ENCODE measurements around the gene LSAMP.
"Not testable (repeated sequence)": the region's sequence is repeated elsewhere in the genome, so short reads cannot be mapped to it uniquely, and the experiment has no call there.

Gene LSAMP

DNA sequence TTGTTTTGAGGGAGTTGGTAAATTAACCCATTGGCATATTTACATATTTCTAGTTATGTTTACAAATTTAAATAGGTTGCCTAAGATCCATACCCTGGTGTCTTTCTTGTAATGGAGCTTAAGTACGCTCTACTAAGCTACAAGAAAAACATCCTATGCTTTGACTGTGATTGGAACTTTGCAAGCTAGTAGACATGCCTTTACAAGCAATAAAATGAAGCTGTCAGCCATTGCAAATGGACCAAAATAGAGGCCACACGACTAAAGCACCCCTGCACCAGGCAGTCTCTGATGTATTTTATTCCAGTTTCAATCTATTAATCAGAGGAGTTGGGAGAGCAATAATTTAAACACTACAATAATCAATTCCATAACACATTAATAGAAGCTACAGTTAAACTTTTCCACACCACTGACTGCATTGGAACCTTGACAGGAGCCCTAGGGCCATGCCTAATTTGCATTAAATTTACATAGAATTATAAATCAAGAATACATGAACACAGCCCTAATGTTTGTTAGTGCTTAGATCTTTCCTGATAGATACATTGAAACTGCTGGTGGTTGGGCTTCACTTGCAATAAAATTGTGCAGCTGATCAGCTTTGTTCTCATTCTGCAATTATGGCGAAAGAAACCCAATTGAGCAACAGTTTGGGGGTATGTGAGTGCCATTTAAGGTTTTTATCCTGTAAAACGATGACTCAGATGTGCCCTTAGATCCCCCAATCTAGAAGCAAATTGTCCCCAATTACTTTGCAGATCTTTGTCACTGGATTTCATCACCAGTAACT, 360.1 kb downstream of the LSAMP start:
- DNase-seq = no peak

DNA sequence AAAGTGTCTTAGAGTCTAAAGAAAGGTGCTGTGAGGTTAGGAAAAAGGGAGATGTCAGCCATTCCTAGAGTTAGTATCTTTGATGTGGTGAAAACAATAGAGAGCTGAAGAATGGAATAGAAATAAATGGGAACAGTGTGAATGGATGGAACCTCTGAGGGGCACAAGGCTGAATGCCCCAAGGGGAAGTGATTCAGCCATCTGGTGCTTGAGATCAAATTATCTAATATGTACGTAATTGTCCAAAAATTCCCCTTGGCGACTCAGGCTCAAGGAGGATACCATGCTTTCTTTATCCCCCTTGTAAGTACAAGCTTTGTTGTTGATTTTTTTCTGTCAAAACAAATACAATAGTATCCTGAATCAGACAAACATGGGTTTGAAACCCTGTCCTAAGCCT, 361.6 kb downstream of the LSAMP start:
- DNase-seq = no peak

DNA sequence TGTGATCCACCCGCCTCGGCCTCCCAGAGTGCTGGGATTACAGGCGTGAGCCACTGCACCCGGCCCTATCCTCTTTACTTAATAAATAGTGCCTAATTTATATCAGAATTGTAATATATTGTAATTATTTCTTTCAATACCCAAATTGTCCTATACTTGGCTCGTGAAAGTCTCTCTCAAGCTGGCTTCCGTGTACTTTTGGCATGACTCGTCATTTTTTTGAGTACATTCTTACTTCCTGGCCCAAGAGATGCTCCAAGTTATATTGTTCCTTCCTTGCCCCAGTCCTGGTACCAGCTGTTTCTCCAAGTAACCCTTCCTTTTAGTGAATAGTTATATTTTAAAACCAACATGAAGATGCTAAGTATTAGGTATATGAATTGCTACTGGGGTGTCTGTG, 366.7 kb downstream of the LSAMP start:
- DNase-seq = no peak

DNA sequence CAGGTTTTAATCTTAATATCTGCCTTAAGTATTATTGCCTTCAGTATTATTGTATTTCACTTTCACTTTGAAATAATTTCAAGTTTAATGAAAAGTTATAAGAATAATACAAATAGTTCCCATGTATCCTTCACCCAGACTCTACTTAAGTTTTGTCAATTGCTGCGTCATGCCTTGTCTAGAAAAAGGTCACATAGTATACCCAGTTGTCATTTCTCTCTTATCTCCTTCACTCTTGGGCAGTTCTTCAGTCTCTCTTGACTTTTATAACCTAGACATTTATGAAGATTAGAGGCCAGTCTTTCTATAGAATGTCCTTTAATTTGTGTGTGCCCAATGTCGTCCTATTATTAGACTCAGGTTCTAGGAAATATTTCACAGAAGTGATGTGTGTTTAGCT, 367.7 kb downstream of the LSAMP start:
- DNase-seq = no peak

DNA sequence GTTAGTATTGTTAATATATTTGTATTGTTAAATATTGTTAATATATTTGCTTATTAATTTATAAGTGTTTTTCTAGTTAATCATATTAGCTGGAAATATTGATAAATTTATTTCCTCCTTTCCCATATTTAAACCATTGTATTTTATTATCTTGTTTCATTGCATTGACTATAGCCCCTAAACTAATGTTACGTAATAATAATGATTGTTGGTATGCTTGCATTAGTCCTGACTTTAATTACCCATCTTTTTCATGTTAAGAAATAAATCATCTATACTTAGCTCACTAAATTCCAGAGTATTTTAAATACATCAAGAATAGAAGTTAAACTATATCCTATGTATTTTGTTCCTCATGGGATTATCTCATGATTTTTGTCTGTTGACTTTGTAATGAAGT, 368.2 kb downstream of the LSAMP start:
- no peak for DNase-seq

DNA sequence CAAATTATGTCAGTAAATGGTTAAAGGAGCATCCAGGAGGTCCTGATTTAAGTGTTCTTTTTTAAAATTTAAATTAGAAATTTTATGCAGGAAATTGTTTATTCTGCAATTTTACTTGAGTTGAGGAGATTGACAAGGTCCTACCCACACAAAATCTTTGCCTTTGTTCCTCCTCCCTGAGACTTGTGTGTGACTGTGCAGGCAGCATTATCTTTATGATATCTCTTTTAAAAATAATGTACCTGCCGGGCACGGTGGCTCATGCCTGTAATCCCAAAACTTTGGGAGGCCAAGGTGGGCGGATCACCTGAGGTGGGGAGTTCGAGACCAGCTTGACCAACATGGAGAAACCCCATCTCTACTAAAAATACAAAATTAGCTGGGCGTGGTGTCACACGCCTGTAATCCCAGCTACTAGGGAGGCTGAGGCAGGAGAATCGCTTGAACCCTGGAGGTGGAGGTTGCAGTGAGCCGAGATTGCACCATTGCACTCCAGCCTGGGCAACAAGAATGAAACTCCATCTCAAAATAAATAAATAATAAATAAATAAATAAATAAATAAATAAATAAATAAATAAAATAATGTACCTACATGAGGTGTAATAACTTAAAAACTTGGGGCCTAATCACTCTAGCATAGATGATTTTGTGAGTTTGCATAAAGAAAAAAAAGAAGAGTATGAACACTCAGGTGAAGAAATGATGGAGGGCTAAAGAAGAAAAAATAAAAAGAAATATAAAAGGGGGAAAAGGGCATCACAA, 374.6 kb downstream of the LSAMP start:
- DNase-seq = not testable (repeated sequence)

DNA sequence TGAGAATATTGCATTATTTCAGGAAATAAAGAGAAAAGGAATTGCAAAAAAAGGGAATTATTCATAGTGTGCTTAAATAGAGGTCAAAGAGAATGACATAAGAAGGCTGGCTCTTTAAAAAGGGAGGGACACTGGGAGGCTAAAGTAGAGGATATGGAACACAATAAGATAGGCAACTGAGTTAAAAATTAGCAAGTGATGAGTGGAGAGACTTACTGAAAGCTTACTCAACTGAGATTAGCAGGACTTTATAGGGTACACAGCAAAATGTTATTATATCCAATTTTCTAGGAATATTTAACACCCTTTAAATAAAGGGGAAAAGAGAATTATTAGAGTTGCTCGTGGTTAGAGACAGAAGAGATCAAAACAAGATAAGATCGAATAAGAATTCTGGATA, 375.2 kb downstream of the LSAMP start:
- DNase-seq = no peak

DNA sequence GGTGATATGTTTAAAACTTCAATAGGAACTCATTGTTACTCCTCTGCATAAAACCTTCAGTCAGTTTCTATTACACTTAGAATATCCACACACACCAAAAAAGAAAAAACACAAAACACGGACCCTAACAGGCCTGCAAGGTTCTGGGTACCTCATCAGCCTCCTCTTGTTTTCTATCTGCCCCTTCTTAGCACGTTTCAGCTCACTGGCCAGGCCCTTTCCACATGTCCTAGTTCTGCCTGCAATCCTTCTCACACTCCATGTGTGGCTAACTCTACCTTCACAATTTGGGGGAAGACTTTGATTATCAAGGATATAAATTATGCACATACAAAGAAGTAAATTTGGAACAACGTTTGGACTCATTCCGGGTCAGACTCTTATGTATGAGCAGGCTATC, 376.3 kb downstream of the LSAMP start:
- DNase-seq = no peak

DNA sequence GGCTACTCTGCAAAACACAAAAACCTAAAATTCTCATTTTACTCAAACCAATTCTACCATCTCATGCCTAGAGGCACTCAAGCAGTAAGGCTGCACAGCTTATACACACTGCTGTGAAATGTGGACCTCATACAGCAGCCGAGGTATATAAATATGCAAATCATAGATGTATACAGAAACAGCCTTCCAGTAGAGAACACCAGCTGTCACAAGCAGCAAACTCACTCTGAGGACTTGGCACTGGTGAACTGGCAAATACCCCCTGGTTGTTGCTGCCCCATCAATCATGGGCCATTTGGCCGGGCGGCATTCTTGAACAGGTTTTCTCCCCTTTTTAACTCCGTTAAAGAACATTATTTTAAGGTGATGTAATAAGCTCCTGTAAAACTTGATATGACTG, 378.0 kb downstream of the LSAMP start:
- no peak for DNase-seq

DNA sequence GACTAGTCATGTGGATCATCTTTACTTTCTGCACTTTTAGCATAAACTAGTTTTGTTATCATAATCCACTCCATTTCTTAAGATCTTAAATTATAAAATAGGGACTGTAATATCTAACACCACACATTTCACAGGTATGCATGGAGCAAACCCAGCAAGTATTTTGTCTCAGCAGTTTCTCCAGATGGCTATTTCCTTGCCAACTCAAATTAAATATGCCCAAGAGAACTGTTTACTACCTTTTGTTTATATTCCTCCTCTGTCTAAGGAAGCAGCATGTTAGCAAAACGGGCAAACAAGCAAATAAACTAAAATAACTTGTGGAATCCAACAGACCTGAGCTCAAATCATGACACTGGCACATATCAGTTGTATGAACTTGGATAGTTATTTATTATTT, 379.8 kb downstream of the LSAMP start:
- DNase-seq = no peak

DNA sequence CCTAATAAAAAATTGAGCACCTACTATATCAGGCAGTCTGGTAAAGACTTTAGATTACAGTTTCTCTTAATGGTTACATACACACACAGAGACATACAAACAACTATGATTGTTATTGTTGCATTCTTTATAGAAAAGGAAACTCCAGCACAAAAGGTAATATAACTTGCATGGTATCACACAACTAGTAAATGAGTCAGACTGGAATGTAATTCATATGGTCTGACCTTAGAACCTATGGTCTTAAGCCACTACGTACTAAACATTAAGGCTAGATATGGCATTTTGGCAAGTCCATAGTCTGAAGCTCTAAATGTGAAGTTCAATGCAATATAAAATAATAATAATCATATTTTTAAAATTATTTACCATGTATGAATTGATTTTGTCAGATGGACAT, 380.6 kb downstream of the LSAMP start:
- no peak for DNase-seq

DNA sequence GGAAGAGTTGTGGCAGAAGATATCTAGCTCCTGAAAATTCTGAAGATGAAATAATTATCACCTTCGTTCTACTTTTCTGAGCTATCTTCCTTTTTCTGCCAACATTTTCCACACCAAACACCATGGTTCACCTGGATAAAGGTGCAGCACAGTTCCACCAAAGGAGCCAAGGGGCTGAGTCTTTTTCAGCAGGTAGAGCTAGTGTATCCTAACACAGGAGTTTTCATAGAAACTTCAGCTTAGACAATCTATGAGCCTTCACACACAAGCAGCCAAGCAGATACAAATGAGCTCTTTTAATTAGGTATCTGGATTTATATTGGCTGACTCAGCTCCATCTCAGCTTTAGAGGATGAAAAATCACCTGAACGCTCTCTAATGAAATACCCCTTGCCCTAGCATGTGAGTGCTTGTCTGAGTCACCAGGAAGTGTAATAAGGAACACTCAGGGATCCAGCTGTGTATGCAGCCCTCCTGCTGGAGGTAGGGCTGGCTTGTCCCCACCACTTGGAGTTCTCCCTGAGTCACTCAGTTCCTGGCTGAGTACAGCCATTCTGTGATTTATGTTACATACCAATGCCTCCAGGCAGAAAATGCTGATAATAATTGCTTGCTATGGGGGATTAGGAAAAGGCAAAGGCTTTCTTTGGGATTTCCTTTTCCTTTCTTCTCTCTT, 385.7 kb downstream of the LSAMP start:
- DNase-seq = no peak

DNA sequence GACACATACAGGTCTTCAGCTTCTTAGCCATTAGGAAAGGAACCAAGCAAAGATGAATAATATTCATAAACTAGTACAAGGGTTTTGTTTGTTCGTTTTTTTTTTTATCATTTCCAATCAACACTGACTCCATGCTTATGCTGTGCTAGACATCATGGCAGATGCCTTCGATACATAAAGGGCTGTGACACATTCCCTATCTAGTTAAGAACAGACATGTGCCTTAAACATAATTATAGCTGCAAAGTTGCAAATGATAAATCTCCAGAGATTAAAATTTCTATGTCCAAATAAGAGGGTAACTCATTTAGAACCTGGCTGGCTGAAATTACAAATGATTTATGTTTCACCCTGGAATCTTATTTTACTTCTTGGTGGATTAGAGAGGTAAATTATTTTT, 386.4 kb downstream of the LSAMP start:
- no peak for DNase-seq

DNA sequence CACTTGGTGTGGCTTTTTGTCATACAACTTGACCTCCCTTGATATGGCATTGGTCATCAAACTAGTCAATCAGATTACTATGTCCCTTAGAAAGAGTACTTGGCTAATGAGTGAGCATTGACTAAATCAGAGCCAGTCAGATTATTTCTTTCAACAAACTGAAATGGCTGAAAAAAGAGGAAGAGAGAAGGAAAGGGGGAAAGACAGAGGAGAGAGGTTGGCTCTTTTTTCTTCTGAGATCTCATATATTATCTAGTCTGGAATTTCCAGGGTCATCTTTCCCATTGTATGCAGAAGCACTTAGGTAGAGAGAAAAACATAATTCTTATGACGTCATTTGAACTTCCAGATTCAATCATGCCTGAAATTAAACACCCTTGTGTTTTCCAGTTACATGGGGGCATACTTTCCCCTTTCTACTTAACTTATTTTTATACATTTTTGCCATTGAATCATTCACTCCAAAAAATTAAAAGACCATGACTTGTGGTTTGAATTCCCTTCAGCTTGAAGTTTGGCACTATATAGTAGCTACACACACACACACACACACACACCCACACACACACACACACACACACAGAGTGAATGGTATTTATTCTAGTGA, 387.8 kb downstream of the LSAMP start:
- DNase-seq = no peak

DNA sequence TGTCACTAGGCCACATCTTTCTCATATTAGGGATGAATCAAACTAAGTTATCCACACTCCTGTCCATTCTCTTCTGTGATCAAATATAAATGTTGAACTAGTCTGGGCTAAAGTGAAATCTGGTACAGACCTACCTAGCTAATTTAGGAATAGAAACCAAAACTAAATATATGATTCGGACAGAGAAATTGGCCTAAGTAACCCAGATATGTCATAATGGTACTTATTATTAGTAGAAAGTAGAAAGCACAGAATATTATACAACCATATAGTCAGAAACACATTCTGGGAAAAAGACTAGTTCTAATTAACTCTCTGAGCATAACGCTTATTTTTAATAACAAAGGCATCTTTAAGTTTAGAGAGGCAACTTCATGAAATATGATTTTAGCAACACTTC, 389.0 kb downstream of the LSAMP start:
- no peak for DNase-seq

DNA sequence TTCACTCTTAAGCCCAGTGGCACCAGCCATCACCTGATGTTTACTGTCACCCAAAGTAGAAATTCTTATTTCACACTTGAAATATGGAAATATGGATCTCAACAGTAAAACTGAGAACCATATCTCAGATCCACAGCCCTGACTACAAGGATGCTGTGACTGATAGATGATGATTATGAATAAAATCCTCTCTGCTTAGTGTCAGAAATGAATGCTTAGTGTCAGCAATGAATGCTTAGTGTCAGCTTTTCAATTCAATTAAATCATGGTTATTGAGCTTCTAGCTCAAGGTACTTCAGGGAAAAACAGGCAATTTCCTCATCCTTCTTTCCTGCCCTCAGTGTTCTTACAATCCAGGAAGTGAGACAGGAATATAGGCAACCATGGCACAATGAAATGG, 392.3 kb downstream of the LSAMP start:
- DNase-seq = no peak

DNA sequence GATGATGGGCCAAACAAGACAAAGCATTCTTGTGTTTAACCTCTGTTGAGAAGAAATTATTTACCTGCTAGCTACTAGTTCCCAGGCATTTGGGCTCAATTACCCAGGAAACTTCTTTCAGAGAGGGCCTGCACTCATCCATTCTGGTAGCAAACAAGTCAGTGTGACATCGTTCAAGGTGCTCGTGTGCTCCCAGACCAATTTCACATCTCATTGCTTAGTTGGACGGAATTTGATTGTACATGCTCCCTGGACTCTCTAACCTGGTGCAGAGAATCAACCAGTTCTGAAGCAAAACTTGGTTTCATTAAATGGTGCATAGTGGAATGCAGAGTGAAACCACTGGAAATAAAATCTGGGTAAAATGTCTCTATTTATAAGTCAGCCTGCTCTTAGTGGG, 392.7 kb downstream of the LSAMP start:
- DNase-seq = no peak

DNA sequence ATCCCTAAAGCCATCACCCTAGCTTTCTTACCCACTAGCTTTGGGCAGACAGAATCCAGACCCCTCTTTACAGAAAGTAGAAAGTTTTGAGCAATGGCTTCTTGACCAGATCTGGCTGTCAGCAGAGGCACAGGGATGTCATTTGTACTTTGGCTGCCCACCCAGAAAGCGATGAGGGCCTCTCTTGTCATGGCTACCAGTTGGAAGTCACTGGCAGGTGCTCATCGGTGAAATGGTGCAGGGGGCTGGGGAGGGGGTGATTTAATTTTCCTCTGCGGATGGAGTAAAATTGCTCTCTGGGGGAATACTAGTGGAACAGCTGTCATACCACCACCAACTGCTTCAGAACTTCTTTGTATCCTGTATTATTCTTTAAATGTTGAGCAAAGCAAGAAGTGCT, 393.7 kb downstream of the LSAMP start:
- DNase-seq = no peak

DNA sequence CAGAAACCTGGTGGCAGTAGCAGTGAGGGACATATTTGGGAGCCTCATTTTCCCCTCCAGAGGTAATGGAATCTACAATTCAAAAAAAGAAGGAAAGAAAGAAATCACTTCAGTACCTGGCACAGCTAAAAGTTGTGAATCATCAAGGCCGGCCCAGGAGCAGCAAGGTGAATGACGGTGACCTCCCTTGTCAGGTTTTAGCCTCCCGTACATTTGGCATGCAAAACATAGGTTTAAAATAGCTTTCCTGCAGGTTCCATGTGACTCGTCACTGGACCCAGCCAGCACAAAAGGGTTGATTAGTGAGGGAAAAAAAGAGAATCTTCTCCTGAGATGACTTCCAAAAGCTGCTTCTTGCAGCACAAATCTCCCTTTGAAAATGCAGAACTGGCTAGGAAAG, 394.2 kb downstream of the LSAMP start:
- no peak for DNase-seq

DNA sequence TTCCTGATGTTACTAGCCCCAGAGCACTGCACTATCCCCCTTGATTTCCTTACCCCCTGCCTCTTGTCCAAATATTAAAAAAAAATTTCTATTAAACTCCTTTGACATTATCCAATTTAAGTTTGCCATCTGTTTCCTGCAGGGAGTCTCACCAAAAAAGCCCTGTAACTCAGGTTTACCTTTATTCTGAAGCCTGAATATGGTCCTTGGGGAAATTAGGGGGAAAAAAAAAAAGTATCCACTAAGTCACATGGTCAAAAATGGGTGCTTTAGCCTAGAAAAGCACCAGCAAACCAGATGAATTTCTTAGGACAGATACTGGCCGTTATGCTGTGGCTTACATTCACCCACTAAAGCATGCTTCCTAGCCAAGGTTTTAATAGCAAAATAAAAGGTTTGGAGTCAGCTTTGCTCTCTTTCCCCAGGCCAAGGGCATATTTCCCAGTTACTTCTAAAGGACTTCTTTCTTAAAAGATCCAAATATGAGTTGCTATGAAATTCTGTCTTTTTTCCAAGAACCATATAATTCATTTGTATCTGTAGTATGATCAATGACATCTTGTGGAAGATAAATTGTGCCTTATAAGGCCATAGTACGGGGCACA, 394.9 kb downstream of the LSAMP start:
- DNase-seq = no peak

DNA sequence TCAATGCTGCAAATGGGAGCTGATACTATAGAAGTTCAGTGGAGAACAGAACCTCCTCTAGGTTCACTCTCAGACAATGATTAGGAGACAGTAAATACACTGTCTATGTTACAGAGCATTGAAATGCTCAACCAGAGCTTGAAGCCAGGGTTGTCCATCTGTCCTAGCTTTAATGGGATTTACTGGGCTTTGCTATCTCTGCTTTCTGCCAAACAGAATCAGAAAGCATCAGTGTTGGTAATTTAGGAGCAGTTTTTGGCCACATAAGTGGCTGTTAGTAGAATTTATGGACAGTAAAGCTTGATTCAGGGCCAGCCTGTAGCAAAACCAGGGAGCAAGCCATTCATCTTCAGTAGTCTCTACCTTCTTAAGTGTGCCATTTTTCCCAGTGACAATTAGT, 396.3 kb downstream of the LSAMP start:
- no peak for DNase-seq

DNA sequence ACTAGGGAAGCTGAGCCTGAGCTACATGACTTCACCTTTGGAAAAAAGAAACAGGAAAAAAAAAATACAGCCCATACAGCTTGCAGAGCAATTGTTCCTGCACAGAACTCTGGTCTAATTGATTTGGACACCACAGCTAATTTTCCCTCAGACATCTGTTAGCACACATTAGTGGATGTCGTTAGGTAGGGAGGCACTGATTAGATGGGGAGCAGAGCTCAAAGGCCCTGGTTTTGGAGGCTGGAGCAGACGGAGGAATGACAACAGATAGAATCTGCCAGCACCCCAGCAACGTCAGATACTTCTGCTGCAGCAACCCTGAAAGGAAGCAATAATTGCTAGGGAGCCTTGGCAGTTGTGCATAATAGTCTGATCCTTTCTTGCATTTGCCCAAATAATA, 398.9 kb downstream of the LSAMP start:
- no peak for DNase-seq

DNA sequence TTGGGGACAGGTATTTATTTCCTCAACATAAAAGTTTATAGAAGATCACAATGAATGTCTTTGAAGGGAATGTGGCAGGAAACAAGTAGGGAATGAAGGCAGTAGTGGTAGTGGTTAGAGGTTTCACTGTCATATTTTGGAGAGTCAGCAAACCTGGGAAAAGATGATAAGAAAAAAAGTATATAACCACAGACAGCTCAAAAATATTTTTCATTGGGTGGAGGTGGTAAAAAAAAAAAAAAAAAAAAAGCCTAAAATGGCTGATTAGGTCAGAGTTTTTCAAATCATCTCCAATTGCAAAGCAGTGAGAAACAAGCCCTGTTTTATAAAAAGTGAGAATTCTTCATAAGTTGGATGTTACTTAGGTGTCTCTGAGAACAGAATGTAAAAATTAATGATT, 400.0 kb downstream of the LSAMP start:
- DNase-seq = no peak
